NB4 (cell line): ENCODE measurements around the gene EIF2S3.
"Not testable (repeated sequence)": the region's sequence is repeated elsewhere in the genome, so short reads cannot be mapped to it uniquely, and the experiment has no call there.

Source experiments
- CTCF ChIP-seq: IDR thresholded peaks from one replicate; pipeline ENCODE4 v1.5.1; 2012; ENCODE audit warnings: low read depth, low read length
- MYC ChIP-seq: IDR thresholded peaks from 2 replicates; pipeline ENCODE4 v1.6.1; 2011; ENCODE audit warnings: low read depth, low read length
- POLR2A ChIP-seq: IDR thresholded peaks from 2 replicates; pipeline ENCODE4 v1.6.1; 2011; ENCODE audit warnings: mild to moderate bottlenecking; ENCODE audit not compliant: insufficient read length; ENCODE audit errors: extremely low read depth
- TF ChIP-seq, protein P1 (sequence below): IDR thresholded peaks from 2 replicates; pipeline ENCODE4 v1.6.1; 2011; ENCODE audit warnings: low read depth, low read length

DNA sequence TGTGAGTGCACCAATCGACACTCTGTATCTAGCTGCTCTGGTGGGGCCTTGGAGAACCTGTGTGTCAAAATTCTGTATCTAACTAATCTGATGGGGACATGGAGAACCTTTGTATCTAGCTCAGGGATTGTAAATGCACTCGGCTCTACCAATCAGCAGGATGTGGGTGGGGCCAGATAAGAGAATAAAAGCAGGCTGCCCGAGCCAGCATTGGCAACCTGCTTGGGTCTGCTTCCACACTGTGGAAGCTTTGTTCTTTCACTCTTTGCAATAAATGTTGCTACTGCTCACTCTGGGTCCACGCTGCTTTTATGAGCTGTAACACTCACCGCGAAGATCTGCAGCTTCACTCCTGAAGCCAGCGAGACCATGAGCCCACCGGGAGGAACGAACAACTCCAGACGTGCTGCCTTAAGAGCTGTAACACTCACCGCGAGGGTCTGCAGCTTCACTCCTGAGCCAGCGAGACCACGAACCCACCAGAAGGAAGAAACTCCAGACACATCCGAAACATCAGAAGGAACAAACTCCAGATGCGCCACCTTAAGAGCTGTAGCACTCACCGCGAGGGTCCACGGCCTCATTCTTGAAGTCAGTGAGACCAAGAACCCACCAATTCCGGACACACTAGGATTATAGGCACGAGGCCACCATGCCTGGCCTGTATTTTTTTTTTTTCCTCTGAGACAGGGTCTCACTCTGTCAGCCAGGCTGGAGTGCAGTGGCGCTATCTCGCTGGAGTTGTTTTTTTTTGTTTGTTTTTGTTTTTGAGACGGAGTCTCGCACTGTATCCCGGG lies 4.0 kb upstream of the EIF2S3 start:
- TF ChIP-seq CTCF, POLR2A, MYC: not testable (repeated sequence)
- TF ChIP-seq, protein P1, sequence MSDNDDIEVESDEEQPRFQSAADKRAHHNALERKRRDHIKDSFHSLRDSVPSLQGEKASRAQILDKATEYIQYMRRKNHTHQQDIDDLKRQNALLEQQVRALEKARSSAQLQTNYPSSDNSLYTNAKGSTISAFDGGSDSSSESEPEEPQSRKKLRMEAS, result not testable (repeated sequence)
